HAP-1 (cell line): ENCODE data around the gene CFAP69.
A peak's percentile ranks its signal among the peaks of the same experiment; 100 is the strongest.

Experiments
- DNase-seq, 2 experiments: peaks; one replicate each; pipeline ENCODE4 v3.0.0-alpha.2; 2016 to 2020; ENCODE audit warnings: low spot score in 2 of 2
- H3K27me3 ChIP-seq: fragments of 250-450 bp; sonication (Bioruptor Pico); 2 replicates; pipeline ENCODE4 v1.5.1; 2020; ENCODE audit warnings: low read depth, mild to moderate bottlenecking, moderate library complexity
- H3K36me3 ChIP-seq: fragments of 250-450 bp; sonication (Bioruptor Pico); replicated peaks from 2 replicates; pipeline ENCODE4 v1.5.1; 2020; ENCODE audit warnings: mild to moderate bottlenecking
- H3K4me1 ChIP-seq: fragments of 250-450 bp; sonication (Bioruptor Pico); 2 replicates; pipeline ENCODE4 v1.5.1; 2020; ENCODE audit warnings: mild to moderate bottlenecking
- H3K4me3 ChIP-seq: fragments of 250-450 bp; sonication (Bioruptor Pico); 2 replicates; pipeline ENCODE4 v1.5.1; 2020; ENCODE audit warnings: mild to moderate bottlenecking, moderate library complexity
- H3K9me3 ChIP-seq: fragments of 250-450 bp; sonication (Bioruptor Pico); 2 replicates; pipeline ENCODE4 v1.5.1; 2020; ENCODE audit warnings: mild to moderate bottlenecking, moderate library complexity
- in situ Hi-C: fragments of 300-500 bp; cut with MboI; formaldehyde crosslinking; loops from 3 replicates; pipeline ENCODE4 v1.14.3; 2020; ENCODE audit warnings: low sequenced_read_pairs, inconsistent platforms, mixed read lengths

Gene CFAP69

GRCh38 chr7:90244909-90245851 lies at the start of gene CFAP69:
Gene CFAP69, plus strand, starts transcription at chr7:90245174. Its CDS starts 251 bp downstream, at chr7:90245425.
- Histone ChIP-seq H3K4me3 (peak within 1 kb of the TSS; percentile 62), H3K4me1 (peaks cover 3% of the 10 kb centered on the region; the same call in 1 of the 2 replicates), H3K9me3 (no peaks in the 10 kb centered on the region), H3K36me3 (no peaks in the 10 kb centered on the region), H3K27me3 (no peaks in the 10 kb centered on the region)
- peak; percentile 79 to 96 for DNase-seq
- in situ Hi-C loops = no loop called here

- Histone ChIP-seq H3K4me1 (no peaks in the 10 kb centered on the region), H3K27me3 (no peaks in the 10 kb centered on the region), H3K4me3 (no peak overlapping the region), H3K9me3 (no peaks in the 10 kb centered on the region; the same call in 1 of the 2 replicates), H3K36me3 (no peaks in the 10 kb centered on the region)
- DNase-seq = no peak
- in situ Hi-C loops = no loop called here
Observed at GRCh38 chr7:90201500-90202195, 43.3 kb upstream of the CFAP69 start.

- Histone ChIP-seq H3K27me3 (no peaks in the 10 kb centered on the region), H3K9me3 (no peaks in the 10 kb centered on the region), H3K36me3 (no peaks in the 10 kb centered on the region), H3K4me1 (peaks cover 16% of the 10 kb centered on the region), H3K4me3 (no peak overlapping the region)
- DNase-seq = no peak
- in situ Hi-C loops = no loop called here
Observed at GRCh38 chr7:90207956-90208355, 37.0 kb upstream of the CFAP69 start.

- Histone ChIP-seq H3K9me3 (no peaks in the 10 kb centered on the region; the same call in 1 of the 2 replicates), H3K4me1 (peaks cover 27% of the 10 kb centered on the region), H3K36me3 (no peaks in the 10 kb centered on the region), H3K4me3 (no peak overlapping the region), H3K27me3 (no peaks in the 10 kb centered on the region)
- DNase-seq = no peak
- in situ Hi-C loops = no loop called here
Observed at GRCh38 chr7:90209776-90210175, 35.2 kb upstream of the CFAP69 start.

- Histone ChIP-seq H3K27me3 (no peaks in the 10 kb centered on the region), H3K4me3 (no peak overlapping the region), H3K36me3 (no peaks in the 10 kb centered on the region), H3K4me1 (peaks cover 27% of the 10 kb centered on the region), H3K9me3 (no peaks in the 10 kb centered on the region; the same call in 1 of the 2 replicates)
- no peak for DNase-seq
- in situ Hi-C loops = no loop called here
Observed at GRCh38 chr7:90210475-90210874, 34.5 kb upstream of the CFAP69 start.

GRCh38 chr7:90210981-90211380 lies 34.0 kb upstream of the CFAP69 start:
- peaks cover 27% of the 10 kb centered on the region for H3K4me1 ChIP-seq
- peak in 1 of 2 experiments; percentile 12 for DNase-seq
- no peaks in the 10 kb centered on the region for H3K27me3 ChIP-seq
- peak overlapping the region; percentile 51 for H3K4me3 ChIP-seq
- no peaks in the 10 kb centered on the region; the same call in 1 of the 2 replicates for H3K9me3 ChIP-seq
- in situ Hi-C loops = no loop called here
- no peaks in the 10 kb centered on the region for H3K36me3 ChIP-seq

- no peaks in the 10 kb centered on the region for H3K36me3 ChIP-seq
- peak; percentile 91 to 96 for DNase-seq
- in situ Hi-C loops = no loop called here
- H3K9me3 ChIP-seq = no peaks in the 10 kb centered on the region; the same call in 1 of the 2 replicates
- H3K4me1 ChIP-seq = peaks cover 27% of the 10 kb centered on the region
- peak within 1 kb of the TSS; percentile 51 for H3K4me3 ChIP-seq
- H3K27me3 ChIP-seq = no peaks in the 10 kb centered on the region
Observed at GRCh38 chr7:90211391-90212148, 33.4 kb upstream of the CFAP69 start, which contains the start of gene STEAP2. Gene STEAP2, plus strand, starts transcription at chr7:90211740. Its CDS starts 13,343 bp downstream, at chr7:90225083.

GRCh38 chr7:90212149-90212495 lies 32.9 kb upstream of the CFAP69 start:
- H3K4me3 ChIP-seq = peak overlapping the region; percentile 51
- no peaks in the 10 kb centered on the region for H3K27me3 ChIP-seq
- H3K4me1 ChIP-seq = peaks cover 27% of the 10 kb centered on the region
- H3K36me3 ChIP-seq = no peaks in the 10 kb centered on the region
- in situ Hi-C loops = no loop called here
- DNase-seq = no peak
- H3K9me3 ChIP-seq = no peaks in the 10 kb centered on the region; the same call in 1 of the 2 replicates

GRCh38 chr7:90213521-90213920 lies 31.5 kb upstream of the CFAP69 start:
- H3K27me3 ChIP-seq = no peaks in the 10 kb centered on the region
- H3K4me1 ChIP-seq = peaks cover 27% of the 10 kb centered on the region
- in situ Hi-C loops = no loop called here
- no peaks in the 10 kb centered on the region; the same call in 1 of the 2 replicates for H3K9me3 ChIP-seq
- H3K4me3 ChIP-seq = no peak overlapping the region
- peak in 1 of 2 experiments; percentile 49 for DNase-seq
- H3K36me3 ChIP-seq = no peaks in the 10 kb centered on the region

GRCh38 chr7:90216080-90216674 lies 28.8 kb upstream of the CFAP69 start:
- no peaks in the 10 kb centered on the region for H3K36me3 ChIP-seq

GRCh38 chr7:90216771-90217170 lies 28.2 kb upstream of the CFAP69 start:
- H3K9me3 ChIP-seq = no peaks in the 10 kb centered on the region; the same call in 1 of the 2 replicates

More at GRCh38 chr7:90216080-90216674, 28.8 kb upstream of the CFAP69 start:
- Histone ChIP-seq H3K4me1 (peaks cover 17% of the 10 kb centered on the region), H3K9me3 (no peaks in the 10 kb centered on the region; the same call in 1 of the 2 replicates), H3K27me3 (no peaks in the 10 kb centered on the region), H3K4me3 (no peak overlapping the region)
- no peak for DNase-seq
- in situ Hi-C loops = no loop called here

GRCh38 chr7:90222390-90222789 lies 22.6 kb upstream of the CFAP69 start:
- H3K27me3 ChIP-seq = no peaks in the 10 kb centered on the region
- H3K4me3 ChIP-seq = no peak overlapping the region
- peaks cover 11% of the 10 kb centered on the region for H3K4me1 ChIP-seq
- in situ Hi-C loops = no loop called here
- H3K9me3 ChIP-seq = no peaks in the 10 kb centered on the region
- no peaks in the 10 kb centered on the region for H3K36me3 ChIP-seq
- no peak for DNase-seq

More at GRCh38 chr7:90216771-90217170, 28.2 kb upstream of the CFAP69 start:
- Histone ChIP-seq H3K36me3 (no peaks in the 10 kb centered on the region), H3K27me3 (no peaks in the 10 kb centered on the region), H3K4me3 (no peak overlapping the region), H3K4me1 (peaks cover 14% of the 10 kb centered on the region)
- DNase-seq = no peak
- in situ Hi-C loops = no loop called here
